GM21360 (cell line): Measurements from ENCODE around the gene NEDD9.

Experiments
- ATAC-seq: cut with Tn5 transposase; IDR thresholded peaks from one replicate; pipeline ENCODE4 v1.9.1; 2021; ENCODE audit warnings: mild to moderate bottlenecking, moderate library complexity; ENCODE audit not compliant: unreplicated experiment

Gene NEDD9

GRCh38 chr6:11183761-11184362, 48.6 kb downstream of the NEDD9 start:
- no peak for ATAC-seq

- ATAC-seq = no peak
Observed at GRCh38 chr6:11181478-11182136, 50.9 kb downstream of the NEDD9 start.

- no peak for ATAC-seq
Observed at GRCh38 chr6:11179419-11180202, 52.9 kb downstream of the NEDD9 start.

- ATAC-seq = no peak
Observed at GRCh38 chr6:11179088-11179418, 53.4 kb downstream of the NEDD9 start.

GRCh38 chr6:11177271-11177670, 55.2 kb downstream of the NEDD9 start:
- ATAC-seq = no peak

- no peak for ATAC-seq
Observed at GRCh38 chr6:11174242-11174611, 58.2 kb downstream of the NEDD9 start.

- ATAC-seq = no peak
Observed at GRCh38 chr6:11172501-11173327, 59.8 kb downstream of the NEDD9 start.

- no peak for ATAC-seq
Observed at GRCh38 chr6:11171952-11172351, 60.5 kb downstream of the NEDD9 start.

GRCh38 chr6:11168091-11168635, 64.3 kb downstream of the NEDD9 start:
- ATAC-seq = no peak

- ATAC-seq = no peak
Observed at GRCh38 chr6:11166948-11167347, 65.5 kb downstream of the NEDD9 start.

- ATAC-seq = no peak
Observed at GRCh38 chr6:11164717-11165646, 67.5 kb downstream of the NEDD9 start.

- no peak for ATAC-seq
Observed at GRCh38 chr6:11163932-11164331, 68.5 kb downstream of the NEDD9 start.

GRCh38 chr6:11162262-11162661, 70.2 kb downstream of the NEDD9 start:
- no peak for ATAC-seq

- no peak for ATAC-seq
Observed at GRCh38 chr6:11161031-11161956, 71.2 kb downstream of the NEDD9 start.

- ATAC-seq = no peak
Observed at GRCh38 chr6:11160199-11160598, 72.3 kb downstream of the NEDD9 start.

- no peak for ATAC-seq
Observed at GRCh38 chr6:11155589-11155988, 76.9 kb downstream of the NEDD9 start.

GRCh38 chr6:11153447-11153846, 79.0 kb downstream of the NEDD9 start:
- no peak for ATAC-seq

- no peak for ATAC-seq
Observed at GRCh38 chr6:11152581-11152980, 79.9 kb downstream of the NEDD9 start.

- ATAC-seq = no peak
Observed at GRCh38 chr6:11151488-11151887, 81.0 kb downstream of the NEDD9 start.
